Kidney epithelial cell (primary cell): ENCODE data around the gene VWA3A. TPM values are rescaled to one million over a fixed set of nuclear protein-coding genes. Genes with fewer than 3 reads are reported as not detected.

ENCODE experiments used
- DNase-seq: peaks from one replicate; pipeline ENCODE4 v3.0.0-alpha.2; 2010; ENCODE audit warnings: low read depth
- H3K27me3 ChIP-seq: 2 replicates; pipeline ENCODE4 v1.6.0; 2011; ENCODE audit warnings: low read length; ENCODE audit not compliant: control insufficient read depth, insufficient read depth
- H3K36me3 ChIP-seq: 2 replicates; pipeline ENCODE4 v1.5.1; 2011; ENCODE audit warnings: low read length; ENCODE audit not compliant: control insufficient read depth, insufficient read depth
- H3K4me3 ChIP-seq: 2 replicates; pipeline ENCODE4 v1.5.1; 2011; ENCODE audit warnings: low read depth, mild to moderate bottlenecking, control low read depth, low read length
- total RNA-seq: library from RNA; depleted of rRNA; stranded (reverse); fragments of >200 nt; gene quantifications from 2 replicates; pipeline ENCODE4 v1.2.3, GENCODE V29; 2015
- TF ChIP-seq, protein P1 (sequence below): IDR thresholded peaks from 2 replicates; pipeline ENCODE4 v1.5.1; 2011; ENCODE audit warnings: mild to moderate bottlenecking, moderate library complexity, low read length, control low read depth, inconsistent platforms; ENCODE audit not compliant: insufficient read depth, poor library complexity, severe bottlenecking

VWA3A gene
- total RNA-seq, 1 donor from 2014 or later: 0.04 TPM

DNA sequence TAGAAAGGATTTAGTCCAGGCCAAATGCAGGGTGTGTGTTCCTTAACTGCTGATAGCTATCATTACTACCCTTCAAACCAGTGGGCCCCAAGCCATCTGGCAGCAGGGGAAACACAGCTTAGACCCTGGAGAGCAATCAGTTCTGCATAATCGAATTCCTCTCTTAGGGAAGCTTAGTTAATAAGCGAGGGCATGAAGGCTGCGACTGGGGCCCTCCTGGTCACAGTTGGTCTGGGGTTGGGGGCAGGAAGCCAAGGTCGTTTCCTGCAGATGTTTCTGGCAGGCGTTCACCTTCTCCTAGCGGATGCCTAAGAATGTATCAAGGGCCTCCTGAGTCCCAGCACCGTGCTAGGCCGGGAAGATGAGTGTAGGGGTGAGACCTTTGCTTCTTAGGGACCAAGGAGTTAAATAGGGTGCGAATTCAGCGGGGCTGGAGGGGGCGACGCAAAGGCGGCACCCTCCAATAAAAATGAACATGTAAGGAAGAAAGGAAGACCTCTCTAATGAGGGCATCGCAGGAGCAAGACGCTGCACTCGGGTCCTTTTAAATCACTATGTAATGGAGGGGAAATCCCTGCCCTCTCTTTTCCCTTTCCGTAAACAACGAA is 97.2 kb downstream of the VWA3A start:
- no peaks in the 10 kb centered on the region for H3K27me3 ChIP-seq
- DNase-seq: no peak
- no peaks in the 10 kb centered on the region for H3K36me3 ChIP-seq
- peak overlapping the region; percentile 59 for H3K4me3 ChIP-seq
- TF ChIP-seq, protein P1, sequence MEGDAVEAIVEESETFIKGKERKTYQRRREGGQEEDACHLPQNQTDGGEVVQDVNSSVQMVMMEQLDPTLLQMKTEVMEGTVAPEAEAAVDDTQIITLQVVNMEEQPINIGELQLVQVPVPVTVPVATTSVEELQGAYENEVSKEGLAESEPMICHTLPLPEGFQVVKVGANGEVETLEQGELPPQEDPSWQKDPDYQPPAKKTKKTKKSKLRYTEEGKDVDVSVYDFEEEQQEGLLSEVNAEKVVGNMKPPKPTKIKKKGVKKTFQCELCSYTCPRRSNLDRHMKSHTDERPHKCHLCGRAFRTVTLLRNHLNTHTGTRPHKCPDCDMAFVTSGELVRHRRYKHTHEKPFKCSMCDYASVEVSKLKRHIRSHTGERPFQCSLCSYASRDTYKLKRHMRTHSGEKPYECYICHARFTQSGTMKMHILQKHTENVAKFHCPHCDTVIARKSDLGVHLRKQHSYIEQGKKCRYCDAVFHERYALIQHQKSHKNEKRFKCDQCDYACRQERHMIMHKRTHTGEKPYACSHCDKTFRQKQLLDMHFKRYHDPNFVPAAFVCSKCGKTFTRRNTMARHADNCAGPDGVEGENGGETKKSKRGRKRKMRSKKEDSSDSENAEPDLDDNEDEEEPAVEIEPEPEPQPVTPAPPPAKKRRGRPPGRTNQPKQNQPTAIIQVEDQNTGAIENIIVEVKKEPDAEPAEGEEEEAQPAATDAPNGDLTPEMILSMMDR: no peak

DNA sequence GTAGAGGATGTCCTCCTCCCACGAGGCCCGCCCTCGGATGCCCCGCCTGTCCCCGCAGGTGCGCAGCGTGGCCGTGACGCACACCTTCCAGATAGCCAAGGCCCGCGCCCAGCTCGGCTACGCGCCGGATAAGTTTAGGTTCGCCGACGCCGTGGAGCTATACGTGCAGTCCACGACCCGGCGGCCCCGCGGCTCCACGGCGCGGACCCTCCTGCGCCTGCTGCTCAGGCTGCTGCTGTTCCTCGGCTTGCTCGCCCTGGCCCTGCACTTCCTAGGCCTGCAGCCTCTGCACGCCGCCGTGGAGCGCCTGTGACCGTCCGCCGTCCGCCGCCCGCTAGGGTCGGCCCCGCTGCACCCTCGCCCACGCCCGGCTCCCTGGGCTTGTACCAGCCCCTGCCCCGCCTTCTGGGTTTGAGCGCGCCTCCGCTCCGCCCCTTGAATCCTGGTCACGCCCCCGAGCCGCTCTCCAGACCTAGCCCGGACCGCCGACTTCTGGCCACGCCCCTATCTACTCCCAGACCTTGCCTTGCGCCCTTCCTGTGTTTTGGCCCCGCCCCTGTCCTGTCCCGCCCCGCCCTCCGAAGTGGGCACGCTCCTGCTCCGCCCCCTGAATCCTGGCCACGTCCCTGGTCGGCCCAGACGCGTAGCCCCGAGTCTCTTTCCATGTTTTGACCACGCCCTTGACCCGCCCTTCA is 97.9 kb downstream of the VWA3A start:
- H3K36me3 ChIP-seq: no peaks in the 10 kb centered on the region
- no peak for DNase-seq
- H3K4me3 ChIP-seq: peak overlapping the region; percentile 59
- H3K27me3 ChIP-seq: no peaks in the 10 kb centered on the region
- TF ChIP-seq, protein P1: no peak

DNA sequence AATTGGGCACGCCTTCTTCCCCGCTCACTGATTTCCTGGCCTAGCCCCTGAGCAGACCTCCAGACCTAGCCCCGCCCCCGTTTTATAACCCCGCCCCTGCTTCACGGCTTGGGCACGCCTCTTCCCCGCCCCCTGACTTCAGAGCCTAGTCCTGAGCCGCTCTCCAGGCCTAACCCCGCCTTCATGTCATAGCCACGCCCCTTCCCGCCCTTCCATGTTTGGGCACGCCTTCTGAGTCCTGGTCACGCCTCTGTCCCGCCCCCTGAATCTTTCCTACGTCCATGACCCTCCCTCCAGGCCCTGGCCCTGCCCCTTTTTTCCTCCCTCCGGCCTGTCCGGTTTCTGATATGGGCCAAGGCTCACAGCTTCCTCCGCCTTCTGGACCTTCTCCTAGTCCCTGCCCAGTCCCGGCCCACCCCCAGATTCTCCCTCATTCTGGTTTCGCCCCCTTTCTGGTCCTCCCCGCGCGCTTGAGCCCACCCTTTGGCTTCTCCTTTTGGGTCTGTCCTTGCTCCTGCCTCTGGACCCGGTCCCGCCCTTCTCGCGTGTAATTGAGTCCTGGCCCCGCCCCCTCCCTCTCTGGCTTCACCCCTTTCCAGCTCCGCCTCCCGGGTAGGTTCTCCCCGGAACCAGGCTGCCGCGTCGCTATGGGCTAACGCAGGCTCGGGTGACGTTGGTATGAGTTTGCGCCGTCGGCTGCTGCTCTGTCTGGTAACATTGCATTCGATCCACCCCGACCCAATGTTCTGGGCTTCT is 98.6 kb downstream of the VWA3A start:
- Histone ChIP-seq H3K4me3 (peak overlapping the region; percentile 65), H3K36me3 (no peaks in the 10 kb centered on the region), H3K27me3 (no peaks in the 10 kb centered on the region)
- DNase-seq: peak; percentile 93
- TF ChIP-seq, protein P1: no peak

GRCh38 chr16:22191532-22192260 is 99.4 kb downstream of the VWA3A start:
- H3K36me3 ChIP-seq: no peaks in the 10 kb centered on the region
- TF ChIP-seq, protein P1: no peak
- DNase-seq: no peak

GRCh38 chr16:22192261-22193062 is 100.1 kb downstream of the VWA3A start:
- Histone ChIP-seq H3K36me3 (no peaks in the 10 kb centered on the region), H3K27me3 (no peaks in the 10 kb centered on the region), H3K4me3 (no peak overlapping the region)
- TF ChIP-seq, protein P1: no peak
- no peak for DNase-seq

More at GRCh38 chr16:22191532-22192260, 99.4 kb downstream of the VWA3A start:
- Histone ChIP-seq H3K4me3 (peak overlapping the region; percentile 65), H3K27me3 (no peaks in the 10 kb centered on the region)
